Superior temporal gyrus (tissue), 1 donor: ENCODE data around the gene STX17.
"Not testable (repeated sequence)": the region's sequence is repeated elsewhere in the genome, so short reads cannot be mapped to it uniquely, and the experiment has no call there.

ENCODE experiments used
- DNase-seq: peaks from one replicate; pipeline ENCODE4 v3.0.0-alpha.2; 2016; ENCODE audit errors: extremely low spot score

The STX17 gene

GRCh38 chr9:99970481-99970880 lies 64.0 kb downstream of the STX17 start:
- no peak for DNase-seq

GRCh38 chr9:99971410-99971809 lies 65.0 kb downstream of the STX17 start:
- no peak for DNase-seq

GRCh38 chr9:99973455-99973854 lies 67.0 kb downstream of the STX17 start:
- no peak for DNase-seq

GRCh38 chr9:99977033-99977792 lies 70.8 kb downstream of the STX17 start:
- no peak for DNase-seq

- no peak for DNase-seq
These were observed 71.8 kb downstream of the STX17 start for GRCh38 chr9:99978221-99978620.

GRCh38 chr9:99980598-99980997 lies 74.1 kb downstream of the STX17 start:
- no peak for DNase-seq

GRCh38 chr9:99986642-99987041 lies 80.2 kb downstream of the STX17 start:
- no peak for DNase-seq

GRCh38 chr9:99990508-99990907 lies 84.1 kb downstream of the STX17 start:
- not testable (repeated sequence) for DNase-seq

- no peak for DNase-seq
These were observed 91.8 kb downstream of the STX17 start for GRCh38 chr9:99998266-99998665.

- no peak for DNase-seq
These were observed 92.4 kb downstream of the STX17 start for GRCh38 chr9:99998866-99999265.

GRCh38 chr9:99999797-100000196 lies 93.3 kb downstream of the STX17 start:
- DNase-seq: no peak

GRCh38 chr9:100011062-100011681 lies 104.7 kb downstream of the STX17 start:
- DNase-seq: no peak

- DNase-seq: no peak
These were observed 105.8 kb downstream of the STX17 start for GRCh38 chr9:100012279-100012678.

- no peak for DNase-seq
These were observed 107.1 kb downstream of the STX17 start for GRCh38 chr9:100013573-100013972.

- no peak for DNase-seq
These were observed 108.4 kb downstream of the STX17 start for GRCh38 chr9:100014846-100015245.

- DNase-seq: no peak
These were observed 113.1 kb downstream of the STX17 start for GRCh38 chr9:100019541-100019940.
